Stimulated activated CD8-positive, alpha-beta memory T cell treated with anti-CD3 and anti-CD28 coated beads, Interleukin-12 subunit alpha, Interleukin-12 subunit beta, amount 100 ng/mL, for 24 hours (primary cell): ENCODE measurements around the gene RBBP5.
A peak's percentile ranks its signal among the peaks of the same experiment; 100 is the strongest.
"Not testable (repeated sequence)": the region's sequence is repeated elsewhere in the genome, so short reads cannot be mapped to it uniquely, and the experiment has no call there.

Source experiments
- DNase-seq: peaks from one replicate; pipeline ENCODE4 v3.0.0-alpha.2; 2020; ENCODE audit errors: extremely low read depth

RBBP5 gene

GRCh38 chr1:205121660-205122488 lies at the start of gene RBBP5:
Gene RBBP5 (minus strand): TSS chr1:205121978. CDS start chr1:205121873, 105 bp downstream.
- DNase-seq, result peak; percentile 81

- no peak for DNase-seq
Observed at GRCh38 chr1:205171369-205171768, 49.6 kb upstream of the RBBP5 start.

DNA sequence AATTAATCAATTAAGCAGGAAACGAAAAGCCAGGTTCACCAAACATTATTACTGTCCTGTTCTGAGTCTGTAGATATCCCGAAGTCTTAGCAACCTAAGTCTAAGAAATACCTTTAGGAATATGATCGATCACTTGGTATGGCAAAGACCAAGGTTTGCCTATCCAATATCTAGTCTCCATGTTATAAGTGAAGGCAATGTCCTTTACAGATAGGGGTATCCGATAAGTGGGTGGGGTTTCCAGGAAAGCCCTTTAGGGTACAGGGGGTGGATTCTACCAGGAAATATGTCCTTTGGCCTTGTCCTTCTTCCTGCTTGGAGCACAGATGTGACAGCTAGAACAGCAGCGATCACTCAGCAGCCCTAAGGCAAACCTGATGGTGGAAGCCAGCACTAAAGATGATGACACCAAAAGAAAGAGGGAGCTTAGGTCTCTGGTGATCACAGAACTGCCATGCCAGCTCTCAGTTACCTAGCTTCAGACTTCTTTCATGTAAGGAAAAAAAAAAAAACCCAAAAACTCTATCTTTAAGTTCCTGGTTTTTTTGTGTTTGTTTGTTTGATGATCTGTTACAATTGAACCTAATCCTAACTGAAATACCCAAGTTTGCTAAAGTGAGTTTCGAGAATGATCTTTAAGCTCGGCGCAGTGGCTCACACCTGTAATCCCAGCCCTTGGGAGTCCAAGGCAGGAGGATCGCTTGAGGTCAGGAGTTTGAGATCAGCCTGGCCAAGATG lies 48.9 kb upstream of the RBBP5 start:
- DNase-seq, result no peak

GRCh38 chr1:205169248-205169647 lies 47.5 kb upstream of the RBBP5 start:
- no peak for DNase-seq

DNA sequence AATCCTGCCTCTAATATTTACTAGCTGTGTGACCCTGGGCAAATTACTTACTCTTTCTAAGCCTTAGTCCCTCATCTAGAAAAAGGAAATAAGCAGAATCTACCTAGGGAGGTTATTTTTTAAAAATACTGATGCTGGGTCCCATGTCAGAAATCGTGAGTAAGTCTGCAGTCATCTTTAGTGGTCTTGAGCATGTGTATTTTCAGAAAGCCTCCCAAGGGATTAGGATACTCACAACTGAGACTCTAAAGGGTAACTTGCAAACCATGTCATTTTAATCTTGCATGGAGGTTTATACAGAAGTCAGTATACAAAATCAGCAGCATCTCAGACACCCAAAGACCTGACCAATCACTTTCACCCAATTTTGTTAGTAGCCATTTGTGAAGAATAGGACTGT lies 46.5 kb upstream of the RBBP5 start:
- DNase-seq, result no peak

DNA sequence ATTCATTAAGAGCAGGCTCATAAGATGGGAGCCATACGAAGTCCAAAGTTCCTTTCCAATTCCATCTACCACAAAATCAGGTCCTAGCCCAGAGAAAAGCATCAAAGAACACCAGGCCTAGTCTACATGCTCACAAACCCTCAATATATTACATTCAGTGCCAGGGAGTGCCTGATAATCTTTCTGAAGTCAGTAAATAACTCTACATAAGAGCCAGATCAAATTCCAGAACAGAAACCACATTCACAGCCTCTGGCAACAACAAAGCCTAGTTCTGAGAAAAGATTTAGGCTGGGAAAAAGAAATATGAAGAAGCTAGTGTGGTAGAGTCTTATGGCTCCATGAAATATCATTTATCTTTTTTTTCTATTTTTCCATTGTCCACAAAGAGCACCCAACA lies 40.5 kb upstream of the RBBP5 start:
- no peak for DNase-seq

- no peak for DNase-seq
Observed at GRCh38 chr1:205161076-205161475, 39.3 kb upstream of the RBBP5 start.

- DNase-seq, result no peak
Observed at GRCh38 chr1:205158048-205158616, 36.4 kb upstream of the RBBP5 start.

- DNase-seq, result not testable (repeated sequence)
Observed at GRCh38 chr1:205155665-205156377, 34.0 kb upstream of the RBBP5 start.

GRCh38 chr1:205152505-205152904 lies 30.7 kb upstream of the RBBP5 start:
- DNase-seq, result no peak

DNA sequence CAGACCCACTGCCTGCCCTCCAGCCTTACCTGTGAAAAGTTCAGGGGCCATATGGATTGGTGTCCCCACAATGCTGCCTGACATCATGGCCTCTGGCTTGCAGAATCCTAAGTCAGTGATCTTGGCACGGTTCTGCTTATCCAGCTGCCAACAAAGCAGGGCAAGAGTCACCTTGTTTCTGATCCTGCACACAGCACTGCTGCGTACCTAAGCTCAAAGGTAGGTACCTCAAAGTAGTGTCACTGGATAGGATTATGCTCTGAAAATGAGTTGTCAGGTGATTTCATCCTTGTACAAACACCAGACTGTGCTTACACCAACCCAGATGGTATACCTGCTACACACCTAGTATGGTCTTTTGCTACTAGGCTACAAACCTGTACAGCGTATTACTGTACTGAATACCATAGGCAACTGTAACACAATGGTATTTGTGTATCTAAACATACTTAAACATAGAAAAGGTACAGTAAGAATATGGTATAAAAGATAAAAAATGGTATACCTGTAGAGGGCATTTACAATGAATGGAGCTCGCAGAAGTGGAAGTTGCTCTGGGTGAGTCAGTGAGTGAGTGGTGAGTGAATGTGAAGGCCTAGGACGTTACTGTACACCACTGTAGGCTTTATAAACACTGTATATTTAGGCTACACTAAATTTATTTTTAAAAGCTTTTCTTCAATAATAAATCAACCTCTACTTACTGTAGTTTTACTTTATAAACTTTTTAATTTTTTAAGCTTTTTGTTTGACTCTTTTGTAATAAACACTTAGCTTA lies 29.1 kb upstream of the RBBP5 start:
- no peak for DNase-seq

- no peak for DNase-seq
Observed at GRCh38 chr1:205147191-205147835, 25.5 kb upstream of the RBBP5 start.

- DNase-seq, result no peak
Observed at GRCh38 chr1:205144751-205145150, 23.0 kb upstream of the RBBP5 start.

DNA sequence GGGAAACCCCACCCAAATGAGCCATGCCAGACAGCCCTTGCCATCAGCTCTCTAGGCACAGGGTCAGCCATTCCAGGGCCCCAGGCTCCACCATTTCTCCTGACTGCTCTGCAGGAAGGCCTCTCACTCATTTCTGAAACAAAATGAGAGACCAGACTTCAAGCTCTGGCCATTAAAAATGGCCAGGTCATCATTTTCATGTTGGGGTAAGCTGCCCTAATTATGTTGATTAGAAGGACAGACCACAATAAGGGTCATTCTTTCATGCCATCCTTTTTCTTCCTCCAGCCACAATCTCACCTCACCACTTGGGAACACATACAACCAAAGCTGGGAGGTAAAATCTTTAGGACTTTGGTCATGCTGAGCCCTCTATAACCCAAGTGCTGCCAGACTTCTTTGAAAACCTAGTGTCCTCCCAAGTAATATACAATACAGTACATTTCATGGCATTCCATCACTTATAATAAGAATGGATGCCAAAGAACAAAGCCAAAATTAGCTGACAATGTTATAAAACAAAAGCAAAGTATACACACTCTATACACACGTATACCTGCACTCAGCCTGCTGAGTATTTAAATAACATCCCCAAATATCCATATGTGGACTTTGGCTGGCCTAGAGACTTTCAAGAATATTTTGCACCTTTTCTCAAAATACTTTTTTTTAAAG lies 22.4 kb upstream of the RBBP5 start:
- no peak for DNase-seq

- no peak for DNase-seq
Observed at GRCh38 chr1:205142102-205142469, 20.3 kb upstream of the RBBP5 start.

GRCh38 chr1:205141236-205142101 lies 19.7 kb upstream of the RBBP5 start:
- DNase-seq, result peak; percentile 21

DNA sequence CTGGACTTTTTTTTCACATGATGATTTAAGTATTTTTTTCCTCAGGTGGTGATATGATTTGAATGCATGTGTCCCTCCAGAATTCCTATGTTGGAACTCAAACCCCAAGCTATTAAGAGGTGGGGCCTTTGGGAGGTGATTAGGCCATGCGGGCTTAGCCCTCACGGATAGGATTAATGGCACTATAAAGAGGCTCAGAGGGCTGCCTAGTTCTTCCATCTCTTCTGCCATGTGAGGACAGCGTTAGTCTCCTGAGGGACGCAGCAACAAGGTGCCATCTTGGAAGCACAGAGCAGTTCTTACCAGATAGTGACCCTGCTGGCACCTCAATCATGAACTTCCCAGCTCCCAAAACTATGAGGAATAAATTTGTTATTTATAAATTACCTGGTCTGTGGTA lies 18.3 kb upstream of the RBBP5 start:
- DNase-seq, result no peak

GRCh38 chr1:205137901-205138300 lies 16.1 kb upstream of the RBBP5 start:
- no peak for DNase-seq

DNA sequence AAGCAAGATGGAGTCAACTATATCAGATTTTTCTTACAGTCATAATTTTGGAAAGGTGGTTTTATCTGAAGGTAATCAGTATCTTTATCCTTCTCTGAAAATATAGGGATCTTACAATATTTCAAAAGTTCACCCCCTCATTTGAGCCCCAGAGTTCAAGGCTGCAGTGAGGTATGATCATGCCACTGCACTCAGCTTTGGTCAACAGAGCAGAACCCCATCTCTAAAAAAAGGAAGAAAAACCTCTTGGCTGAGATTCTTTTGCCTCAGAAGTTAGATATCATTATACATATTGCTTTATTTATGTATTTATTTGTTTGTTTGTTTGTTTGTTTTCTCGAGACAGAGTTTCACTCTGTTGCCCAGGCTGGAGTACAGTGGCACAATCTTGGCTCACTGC lies 11.5 kb upstream of the RBBP5 start:
- no peak for DNase-seq
